B cell (primary cell): ENCODE data around the gene TMPRSS11E. TPM values are rescaled to one million over a fixed set of nuclear protein-coding genes. Genes with fewer than 3 reads are reported as not detected.

ENCODE experiments used
- ATAC-seq: fragments of 200-7000 bp; cut with Tn5 transposase; one replicate; pipeline ENCODE4 v1.10.0; 2021; ENCODE audit warnings: low read depth, mild to moderate bottlenecking, moderate number of reproducible peaks, moderate library complexity
- CTCF ChIA-PET: fragments of 350-600 bp; sonication (Branson Sonifier 250); formaldehyde crosslinking; loops from one replicate; lab custom pipeline; 2021; ENCODE audit warnings: antibody characterized with exemption, inconsistent platforms; lab: Charles Lee
- POLR2A ChIA-PET: fragments of 350-600 bp; sonication (Branson Sonifier 250); formaldehyde crosslinking; loops from one replicate; lab custom pipeline; 2021; ENCODE audit warnings: antibody characterized with exemption; lab: Charles Lee
- DNase-seq: peaks from one replicate; pipeline ENCODE4 v3.0.0; 2013
- H2AFZ ChIP-seq: 2 replicates; pipeline ENCODE4 v1.6.1; 2012; ENCODE audit warnings: mild to moderate bottlenecking, low read depth, low read length; ENCODE audit not compliant: insufficient read depth, poor library complexity, severe bottlenecking
- H3K27ac ChIP-seq, 2 donors: 1 replicate in 1 of 2; 2 replicates in 1 of 2; pipeline ENCODE4 v1.5.1; 2012 to 2013; ENCODE audit warnings: low read length in 2 of 2, mild to moderate bottlenecking in 2 of 2, moderate library complexity in 1 of 2
- H3K27me3 ChIP-seq, 4 experiments: fragments of 200-600 bp in 1 of 4; sonication (generic) in 1 of 4; replicated peaks in 1 of 4; 1 replicate in 2 of 4; 2 replicates in 2 of 4; pipeline versions ENCODE4 v1.6.1 to v1.7.0; 2013 to 2016; ENCODE audit warnings: low read length in 3 of 4, mild to moderate bottlenecking in 2 of 4, mixed read lengths in 1 of 4, moderate library complexity in 1 of 4; ENCODE audit not compliant: insufficient read depth in 4 of 4, control insufficient read depth in 3 of 4; ENCODE audit errors: control extremely low read depth in 1 of 4
- H3K36me3 ChIP-seq, 2 experiments: replicated peaks in 1 of 2; 1 replicate in 1 of 2; 2 replicates in 1 of 2; pipeline versions ENCODE4 v1.6.1 to v1.7.1; 2013; ENCODE audit warnings: low read length in 1 of 2; ENCODE audit not compliant: insufficient read depth in 2 of 2, control insufficient read depth in 1 of 2; ENCODE audit errors: control extremely low read depth in 1 of 2, extremely low read depth in 1 of 2
- H3K4me1 ChIP-seq, 2 donors: fragments of 200-600 bp in 1 of 2; sonication (generic) in 1 of 2; 1 replicate in 1 of 2; 2 replicates in 1 of 2; pipeline versions ENCODE4 v1.5.1 to v1.6.1; 2013 to 2017; ENCODE audit warnings: low read length in 2 of 2; ENCODE audit not compliant: control insufficient read depth in 2 of 2, insufficient read depth in 2 of 2
- H3K4me2 ChIP-seq: replicated peaks from 2 replicates; pipeline ENCODE3; 2012; ENCODE audit warnings: mild to moderate bottlenecking, low read depth, low read length; ENCODE audit not compliant: poor library complexity, severe bottlenecking
- H3K4me3 ChIP-seq, 5 experiments: fragments of 200-600 bp in 1 of 5; sonication (generic) in 1 of 5; 1 replicate in 3 of 5; 2 replicates in 2 of 5; pipeline versions ENCODE4 v1.5.1 to v1.7.0; 2011 to 2016; ENCODE audit warnings: low read length in 4 of 5, mild to moderate bottlenecking in 4 of 5, low read depth in 2 of 5, control low read depth in 1 of 5, moderate library complexity in 1 of 5; ENCODE audit not compliant: insufficient read depth in 1 of 5; ENCODE audit errors: control extremely low read depth in 1 of 5, extremely low read depth in 1 of 5
- H3K79me2 ChIP-seq: fragments of 200-600 bp; sonication (generic); one replicate; pipeline ENCODE4 v1.6.0; 2016; ENCODE audit warnings: low read length; ENCODE audit not compliant: control insufficient read depth, insufficient read depth
- H3K9ac ChIP-seq: fragments of 200-600 bp; sonication (generic); 2 replicates; pipeline ENCODE4 v1.6.1; 2017; ENCODE audit warnings: mild to moderate bottlenecking, low read length, moderate library complexity
- H3K9me3 ChIP-seq, 3 donors: one replicate each; pipeline versions ENCODE4 v1.6.1 to v1.7.1; 2013; ENCODE audit warnings: low read length in 2 of 3; ENCODE audit not compliant: control insufficient read depth in 2 of 3, insufficient read depth in 1 of 3; ENCODE audit errors: control extremely low read depth in 1 of 3
- H4K20me1 ChIP-seq: 2 replicates; pipeline ENCODE4 v1.6.0; 2012; ENCODE audit warnings: mild to moderate bottlenecking, low read length; ENCODE audit not compliant: insufficient read depth, control insufficient read depth, poor library complexity, severe bottlenecking
- H3K27ac Mint-ChIP-seq: one replicate; pipeline ENCODE4 v1.8.0; 2021; ENCODE audit warnings: mixed read lengths
- H3K27me3 Mint-ChIP-seq: one replicate; pipeline ENCODE4 v1.8.0; 2021; ENCODE audit warnings: mixed read lengths
- H3K4me1 Mint-ChIP-seq: one replicate; pipeline ENCODE4 v1.8.0; 2021; ENCODE audit warnings: mixed read lengths
- H3K4me3 Mint-ChIP-seq: one replicate; pipeline ENCODE4 v1.8.0; 2021; ENCODE audit warnings: mixed read lengths
- H3K9me3 Mint-ChIP-seq: one replicate; pipeline ENCODE4 v1.8.0; 2022; ENCODE audit warnings: mixed read lengths; ENCODE audit not compliant: insufficient read depth
- CTCF ChIP-seq: fragments of 200-600 bp; IDR thresholded peaks from one replicate; pipeline ENCODE4 v1.8.0; 2022; ENCODE audit warnings: antibody characterized with exemption, mild to moderate bottlenecking
- EZH2 ChIP-seq: IDR thresholded peaks from 2 replicates; pipeline ENCODE4 v1.6.1; 2012; ENCODE audit warnings: borderline replicate concordance, low read depth, mild to moderate bottlenecking, moderate library complexity, low read length; ENCODE audit not compliant: insufficient read depth, poor library complexity, severe bottlenecking
- WGBS: methylation state at CpG from one replicate; pipeline ENCODE4 v1.1.5; 2013; ENCODE audit warnings: missing lambda C conversion rate; ENCODE audit not compliant: insufficient coverage; 5-methylcytosine and 5-hydroxymethylcytosine counted together
- intact Hi-C: fragments of 100-400 bp; cut with micrococcal nuclease; formaldehyde crosslinking; loops from one replicate; pipeline ENCODE4 v1.10.0; 2022
- polyA plus RNA-seq: library from polyadenylated mRNA; depleted of rRNA; stranded (reverse); fragments of >200 nt; gene quantifications from 2 replicates; pipeline ENCODE4 v1.2.3, GENCODE V29; 2012
- total RNA-seq, 2 donors: library from RNA; stranded (reverse); fragments of 120-200 nt in 1 of 2; gene quantifications; 1 replicate in 1 of 2; 2 replicates in 1 of 2; pipeline versions ENCODE4 v1.2.3 to v1.2.4, GENCODE V29; 2013 to 2022

TMPRSS11E gene
- total and polyA plus RNA-seq, 2 donors (not counting 1 experiment from before 2014, with no cell fraction given): 0.06 TPM; not detected in 1

- POLR2A ChIA-PET: no interaction called here
- no peaks in the 10 kb centered on the region for H3K9me3 Mint-ChIP-seq
- no peaks in the 10 kb centered on the region for H3K9me3 ChIP-seq
- CTCF ChIA-PET: no interaction called here
- DNase-seq (no peak), ATAC-seq (no peak)
- no peaks in the 10 kb centered on the region for H3K4me1 ChIP-seq
- no peak overlapping the region for H3K4me2 ChIP-seq
- H3K27me3 Mint-ChIP-seq: peaks cover 3% of the 10 kb centered on the region
- no peaks in the 10 kb centered on the region for H3K27me3 ChIP-seq
- H3K36me3 ChIP-seq: no peaks in the 10 kb centered on the region
- no peak overlapping the region for H3K27ac ChIP-seq
- no peak overlapping the region for H3K4me3 ChIP-seq
- no peak overlapping the region for H2AFZ ChIP-seq
- no CpG with 5 or more reads among the region's 1 CpG for WGBS
- H3K9ac ChIP-seq: no peak overlapping the region
- no peaks in the 10 kb centered on the region for H3K79me2 ChIP-seq
- no peaks in the 10 kb centered on the region for H4K20me1 ChIP-seq
- no peaks in the 10 kb centered on the region for H3K4me1 Mint-ChIP-seq
- no peak overlapping the region for H3K4me3 Mint-ChIP-seq
- intact Hi-C loops: no loop called here
- H3K27ac Mint-ChIP-seq: no peak overlapping the region
- TF ChIP-seq CTCF: no peak
- no peak for TF ChIP-seq EZH2
Observed at GRCh38 chr4:68430337-68430736, 16.9 kb upstream of the TMPRSS11E start.

GRCh38 chr4:68432320-68432719 is 14.9 kb upstream of the TMPRSS11E start:
- Histone ChIP-seq H2AFZ (no peak overlapping the region), H3K4me2 (no peak overlapping the region), H3K36me3 (no peaks in the 10 kb centered on the region), H3K79me2 (no peaks in the 10 kb centered on the region), H3K27me3 (no peaks in the 10 kb centered on the region), H4K20me1 (no peaks in the 10 kb centered on the region), H3K4me1 (peaks cover 8 to 13% of the 10 kb centered on the region in 2 donors), H3K9ac (no peak overlapping the region), H3K9me3 (no peaks in the 10 kb centered on the region), H3K4me3 (no peak overlapping the region), H3K27ac (no peak overlapping the region)
- intact Hi-C loops: no loop called here
- Mint-ChIP-seq H3K9me3 (no peaks in the 10 kb centered on the region), H3K4me3 (no peak overlapping the region), H3K27me3 (peaks cover 3% of the 10 kb centered on the region), H3K27ac (no peak overlapping the region), H3K4me1 (peaks cover 6% of the 10 kb centered on the region)
- TF ChIP-seq CTCF (no peak), EZH2 (no peak)
- no peak for ATAC-seq
- POLR2A ChIA-PET: no interaction called here
- DNase-seq: no peak
- CTCF ChIA-PET: no interaction called here
